Neural cell (in vitro differentiated cells): Measurements from ENCODE around the gene INPP5D. TPM values are rescaled to one million over a fixed set of nuclear protein-coding genes. Genes with fewer than 3 reads are reported as not detected.

ENCODE experiments used
- H2AFZ ChIP-seq: fragments of 200-600, 300-800 bp; sonication (generic), shearing (Covaris generic); 2 replicates; pipeline ENCODE4 v1.6.0; 2014; ENCODE audit warnings: low read depth, mild to moderate bottlenecking, antibody characterized with exemption, low read length, moderate library complexity
- H3F3A ChIP-seq: fragments of 200-600 bp; shearing (Covaris generic); 2 replicates; pipeline ENCODE4 v1.6.1; 2016; ENCODE audit warnings: mild to moderate bottlenecking, moderate library complexity, mixed read lengths, antibody characterized with exemption, low read length; ENCODE audit not compliant: insufficient read depth, poor library complexity, severe bottlenecking
- H3K27ac ChIP-seq: fragments of 200-600, 300-800 bp; sonication (generic), shearing (Covaris generic); 2 replicates; pipeline ENCODE4 v1.5.1; 2014; ENCODE audit warnings: mild to moderate bottlenecking, low read length, moderate library complexity
- H3K27me3 ChIP-seq: fragments of 300-800, 200-600 bp; sonication (generic), shearing (Covaris generic); 2 replicates; pipeline ENCODE4 v1.6.0; 2014; ENCODE audit warnings: mild to moderate bottlenecking, low read depth, low read length, moderate library complexity; ENCODE audit not compliant: insufficient read depth
- H3K36me3 ChIP-seq: fragments of 300-800, 200-600 bp; sonication (generic), shearing (Covaris generic); 2 replicates; pipeline ENCODE4 v1.5.1; 2014; ENCODE audit warnings: mild to moderate bottlenecking, antibody characterized with exemption, low read length, moderate library complexity; ENCODE audit not compliant: insufficient read depth
- H3K4me2 ChIP-seq: fragments of 300-800, 200-600 bp; sonication (generic), shearing (Covaris generic); 2 replicates; pipeline ENCODE4 v1.6.0; 2014; ENCODE audit warnings: mild to moderate bottlenecking, low read length
- H3K4me3 ChIP-seq: fragments of 300-800, 200-600 bp; sonication (generic), shearing (Covaris generic); 2 replicates; pipeline ENCODE4 v1.5.1; 2014; ENCODE audit warnings: mild to moderate bottlenecking, low read length, moderate library complexity
- H3K79me2 ChIP-seq: fragments of 200-600 bp; shearing (Covaris generic); replicated peaks from 2 replicates; pipeline ENCODE4 v1.6.0; 2014; ENCODE audit warnings: mild to moderate bottlenecking, low read length, moderate library complexity; ENCODE audit not compliant: insufficient read depth
- H3K9ac ChIP-seq: fragments of 300-800, 200-600 bp; sonication (generic), shearing (Covaris generic); 2 replicates; pipeline ENCODE4 v1.6.1; 2016; ENCODE audit warnings: mild to moderate bottlenecking, low read length, mixed read lengths
- H3K9me2 ChIP-seq: fragments of 200-600 bp; shearing (Covaris generic); 2 replicates; pipeline ENCODE4 v1.6.1; 2016; ENCODE audit warnings: mild to moderate bottlenecking, low read length, mixed read lengths; ENCODE audit not compliant: insufficient read depth
- H3K9me3 ChIP-seq: fragments of 200-600, 300-800 bp; sonication (generic), shearing (Covaris generic); 2 replicates; pipeline ENCODE4 v1.6.1; 2016; ENCODE audit warnings: mild to moderate bottlenecking, mixed run types, low read length, moderate library complexity, mixed read lengths
- H4K20me1 ChIP-seq: fragments of 200-600 bp; shearing (Covaris generic); 2 replicates; pipeline ENCODE4 v1.6.1; 2016; ENCODE audit warnings: mild to moderate bottlenecking, mixed run types; ENCODE audit not compliant: insufficient read depth
- CTCF ChIP-seq: fragments of 450-650 bp; IDR thresholded peaks from 2 replicates; pipeline ENCODE4 v1.5.1; 2014; ENCODE audit warnings: antibody characterized with exemption, mild to moderate bottlenecking, moderate library complexity; ENCODE audit not compliant: poor library complexity, severe bottlenecking
- EZH2 ChIP-seq: fragments of 200-600, 300-800 bp; shearing (Covaris generic), sonication (generic); IDR thresholded peaks from 2 replicates; pipeline ENCODE4 v1.6.1; 2014; ENCODE audit warnings: antibody characterized with exemption, low read length, borderline replicate concordance, mild to moderate bottlenecking; ENCODE audit not compliant: insufficient read depth, poor library complexity, severe bottlenecking
- MXI1 ChIP-seq: fragments of 450-650 bp; conservative IDR thresholded peaks from 2 replicates; pipeline ENCODE4 v1.6.1; 2014; ENCODE audit warnings: antibody characterized with exemption, mild to moderate bottlenecking; ENCODE audit not compliant: poor library complexity, severe bottlenecking
- POLR2AphosphoS5 ChIP-seq: IDR thresholded peaks from 2 replicates; pipeline ENCODE4 v1.6.1; 2012
- RAD21 ChIP-seq: fragments of 450-650 bp; conservative IDR thresholded peaks from 2 replicates; pipeline ENCODE4 v1.6.1; 2014; ENCODE audit warnings: antibody characterized with exemption, mild to moderate bottlenecking, moderate library complexity
- REST ChIP-seq: IDR thresholded peaks from 2 replicates; pipeline ENCODE4 v1.6.1; 2012; ENCODE audit warnings: borderline replicate concordance
- TAF1 ChIP-seq: IDR thresholded peaks from 2 replicates; pipeline ENCODE4 v1.6.1; 2012; ENCODE audit warnings: low read depth
- polyA plus RNA-seq: library from polyadenylated mRNA; depleted of rRNA; stranded (reverse); fragments of >200 nt; gene quantifications from 2 replicates; pipeline ENCODE4 v1.2.3, GENCODE V29; 2014

Gene INPP5D
- polyA plus RNA-seq, 1 donor from 2014 or later, result not detected

GRCh38 chr2:233105156-233105895 is 45.2 kb downstream of the INPP5D start:
- no peak for TF ChIP-seq POLR2AphosphoS5
- Histone ChIP-seq H3K27me3 (no peaks in the 10 kb centered on the region), H3K9me3 (no peaks in the 10 kb centered on the region), H3K9ac (no peak overlapping the region), H3K36me3 (no peaks in the 10 kb centered on the region), H3K79me2 (no peaks in the 10 kb centered on the region), H2AFZ (no peak overlapping the region), H4K20me1 (no peaks in the 10 kb centered on the region), H3K9me2 (no peaks in the 10 kb centered on the region), H3K4me2 (no peak overlapping the region), H3F3A (no peaks in the 10 kb centered on the region), H3K27ac (no peak overlapping the region), H3K4me3 (no peak overlapping the region)

- Histone ChIP-seq H2AFZ (no peak overlapping the region), H3K4me2 (no peak overlapping the region), H3K9ac (no peak overlapping the region), H3K27ac (no peak overlapping the region), H3K27me3 (no peaks in the 10 kb centered on the region), H3K9me2 (no peaks in the 10 kb centered on the region), H3K36me3 (no peaks in the 10 kb centered on the region), H3K79me2 (no peaks in the 10 kb centered on the region), H3K4me3 (no peak overlapping the region), H4K20me1 (no peaks in the 10 kb centered on the region), H3F3A (no peaks in the 10 kb centered on the region), H3K9me3 (no peaks in the 10 kb centered on the region)
- TF ChIP-seq RAD21 (no peak), POLR2AphosphoS5 (no peak), EZH2 (no peak), MXI1 (no peak), REST (no peak), TAF1 (no peak)
Measured at GRCh38 chr2:233105930-233106329, 45.8 kb downstream of the INPP5D start.

GRCh38 chr2:233107011-233107410 is 46.9 kb downstream of the INPP5D start:
- H3K36me3 ChIP-seq, result no peaks in the 10 kb centered on the region
- no peak overlapping the region for H2AFZ ChIP-seq
- no peak overlapping the region for H3K27ac ChIP-seq
- H3K79me2 ChIP-seq, result no peaks in the 10 kb centered on the region
- no peak overlapping the region for H3K9ac ChIP-seq
- no peak overlapping the region for H3K4me2 ChIP-seq
- H4K20me1 ChIP-seq, result no peaks in the 10 kb centered on the region
- H3K27me3 ChIP-seq, result no peaks in the 10 kb centered on the region
- H3K4me3 ChIP-seq, result no peak overlapping the region
- no peaks in the 10 kb centered on the region for H3K9me2 ChIP-seq
- H3K9me3 ChIP-seq, result no peaks in the 10 kb centered on the region
- TF ChIP-seq CTCF, result no peak
- TF ChIP-seq MXI1, result no peak
- H3F3A ChIP-seq, result no peaks in the 10 kb centered on the region
